ENCODE results near the gene MAGED2.
"Not testable (repeated sequence)": the region's sequence is repeated elsewhere in the genome, so short reads cannot be mapped to it uniquely, and the experiment has no call there.

DNA sequence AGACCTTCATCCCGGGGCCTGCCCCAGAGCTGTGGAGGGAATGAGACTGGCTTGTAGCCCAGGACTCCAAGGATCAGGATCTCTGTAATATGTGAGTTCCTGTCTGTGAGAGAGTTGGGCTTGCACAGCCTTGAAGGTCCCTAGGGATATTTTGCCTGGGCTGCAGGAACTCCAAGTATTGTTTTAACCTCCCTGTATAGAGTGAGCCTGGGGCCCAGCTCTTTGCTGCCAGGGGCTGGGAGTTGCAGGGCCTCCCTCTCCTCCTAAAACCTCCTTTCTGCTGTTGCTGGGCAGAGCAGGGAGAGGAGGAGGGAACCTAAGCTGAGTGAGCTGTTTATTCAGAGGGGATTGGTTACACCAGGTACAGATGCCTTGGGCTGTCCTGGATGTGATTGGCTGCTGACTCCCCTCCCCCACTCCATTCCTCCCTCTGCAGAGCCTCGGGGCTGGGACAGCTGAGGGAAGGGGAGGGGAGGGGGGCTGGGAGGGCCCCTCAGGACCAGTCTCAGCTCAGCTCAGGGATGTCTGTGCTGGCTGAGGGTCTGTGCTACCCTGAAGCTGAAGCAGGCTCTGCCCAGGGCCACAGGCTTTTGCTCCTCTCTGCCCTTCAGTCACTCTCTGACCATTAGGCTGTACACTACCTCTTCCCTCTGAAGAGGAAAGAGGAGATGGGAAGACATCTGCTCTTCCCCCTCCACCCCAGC is 33.0 kb upstream of the MAGED2 start:
- TF ChIP-seq, protein P1, sequence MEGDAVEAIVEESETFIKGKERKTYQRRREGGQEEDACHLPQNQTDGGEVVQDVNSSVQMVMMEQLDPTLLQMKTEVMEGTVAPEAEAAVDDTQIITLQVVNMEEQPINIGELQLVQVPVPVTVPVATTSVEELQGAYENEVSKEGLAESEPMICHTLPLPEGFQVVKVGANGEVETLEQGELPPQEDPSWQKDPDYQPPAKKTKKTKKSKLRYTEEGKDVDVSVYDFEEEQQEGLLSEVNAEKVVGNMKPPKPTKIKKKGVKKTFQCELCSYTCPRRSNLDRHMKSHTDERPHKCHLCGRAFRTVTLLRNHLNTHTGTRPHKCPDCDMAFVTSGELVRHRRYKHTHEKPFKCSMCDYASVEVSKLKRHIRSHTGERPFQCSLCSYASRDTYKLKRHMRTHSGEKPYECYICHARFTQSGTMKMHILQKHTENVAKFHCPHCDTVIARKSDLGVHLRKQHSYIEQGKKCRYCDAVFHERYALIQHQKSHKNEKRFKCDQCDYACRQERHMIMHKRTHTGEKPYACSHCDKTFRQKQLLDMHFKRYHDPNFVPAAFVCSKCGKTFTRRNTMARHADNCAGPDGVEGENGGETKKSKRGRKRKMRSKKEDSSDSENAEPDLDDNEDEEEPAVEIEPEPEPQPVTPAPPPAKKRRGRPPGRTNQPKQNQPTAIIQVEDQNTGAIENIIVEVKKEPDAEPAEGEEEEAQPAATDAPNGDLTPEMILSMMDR (IDR thresholded peaks at IDR 0.05; ENCODE audit: insufficient read depth, low read length, poor library complexity, severe bottlenecking): not testable (repeated sequence)
- TF ChIP-seq EZH2phosphoT487 (conservative IDR thresholded peaks at IDR 0.05; ENCODE audit: low read length): not testable (repeated sequence)

Measured in SU-DHL-6 (cell line).